GM23338 (cell line): ENCODE results near the gene ING2.

ENCODE experiments used
- CREB1 ChIP-seq: fragments of 250-450 bp; sonication (Bioruptor Pico); IDR thresholded peaks from 2 replicates; pipeline ENCODE4 v1.5.0; 2020; ENCODE audit warnings: low read depth, mild to moderate bottlenecking, moderate library complexity
- CTCF ChIP-seq, 2 experiments: fragments of 200-600 bp in 1 of 2; sonication (generic) in 1 of 2; conservative IDR thresholded peaks; 2 replicates each; pipeline versions ENCODE4 v1.5.1 to v1.6.1; 2016 to 2017; ENCODE audit warnings: antibody characterized with exemption in 2 of 2, low read depth in 2 of 2, mild to moderate bottlenecking in 2 of 2, moderate library complexity in 1 of 2
- ETS1 ChIP-seq: IDR thresholded peaks from 2 replicates; pipeline ENCODE4 v1.6.1; 2016; ENCODE audit warnings: antibody characterized with exemption
- EZH2 ChIP-seq: fragments of 200-600 bp; sonication (generic); IDR thresholded peaks from one replicate; pipeline ENCODE4 v1.8.0; 2017; ENCODE audit warnings: antibody characterized with exemption, mild to moderate bottlenecking, low read depth; ENCODE audit not compliant: unreplicated experiment
- EZH2phosphoT487 ChIP-seq: fragments of 200-600 bp; sonication (generic); IDR thresholded peaks from one replicate; pipeline ENCODE4 v1.8.1; 2018; ENCODE audit warnings: antibody characterized with exemption; ENCODE audit not compliant: unreplicated experiment
- JUNB ChIP-seq: IDR thresholded peaks from one replicate; pipeline ENCODE4 v1.6.1; 2016; ENCODE audit warnings: antibody characterized with exemption; ENCODE audit not compliant: unreplicated experiment
- NANOG ChIP-seq: IDR thresholded peaks from 2 replicates; pipeline ENCODE4 v1.6.1; 2016; ENCODE audit warnings: antibody characterized with exemption, borderline replicate concordance
- POLR2AphosphoS5 ChIP-seq: IDR thresholded peaks from 2 replicates; pipeline ENCODE4 v1.6.1; 2016; ENCODE audit warnings: antibody characterized with exemption, low read depth
- REST ChIP-seq: IDR thresholded peaks from one replicate; pipeline ENCODE4 v1.6.1; 2018; ENCODE audit warnings: antibody characterized with exemption; ENCODE audit not compliant: unreplicated experiment
- ZNF331 ChIP-seq: fragments of 250-450 bp; sonication (Bioruptor Pico); IDR thresholded peaks from 2 replicates; pipeline ENCODE4 v1.5.0; 2020; ENCODE audit warnings: low read depth, mild to moderate bottlenecking, moderate library complexity

- TF ChIP-seq CTCF (conservative IDR thresholded peaks at IDR 0.05; ENCODE audit: low read depth in 2 of 2): no peak
- TF ChIP-seq NANOG: no peak
- peak; percentile 73 for TF ChIP-seq POLR2AphosphoS5
- no peak for TF ChIP-seq EZH2phosphoT487
- no peak for TF ChIP-seq EZH2
- no peak for TF ChIP-seq REST
- no peak for TF ChIP-seq ETS1
- TF ChIP-seq CREB1: peak; percentile 74
- TF ChIP-seq JUNB: no peak
- no peak for TF ChIP-seq ZNF331 (CRISPR knock-in tag)
Measured at GRCh38 chr4:183505611-183506388, 942 bp downstream of the ING2 start.
